ENCODE results near the gene EBPL. TPM values are rescaled to one million over a fixed set of nuclear protein-coding genes. Genes with fewer than 3 reads are reported as not detected.

Gene EBPL
- total RNA-seq, 2 experiments from 2014 or later, result 39.5 to 43.5 TPM

DNA sequence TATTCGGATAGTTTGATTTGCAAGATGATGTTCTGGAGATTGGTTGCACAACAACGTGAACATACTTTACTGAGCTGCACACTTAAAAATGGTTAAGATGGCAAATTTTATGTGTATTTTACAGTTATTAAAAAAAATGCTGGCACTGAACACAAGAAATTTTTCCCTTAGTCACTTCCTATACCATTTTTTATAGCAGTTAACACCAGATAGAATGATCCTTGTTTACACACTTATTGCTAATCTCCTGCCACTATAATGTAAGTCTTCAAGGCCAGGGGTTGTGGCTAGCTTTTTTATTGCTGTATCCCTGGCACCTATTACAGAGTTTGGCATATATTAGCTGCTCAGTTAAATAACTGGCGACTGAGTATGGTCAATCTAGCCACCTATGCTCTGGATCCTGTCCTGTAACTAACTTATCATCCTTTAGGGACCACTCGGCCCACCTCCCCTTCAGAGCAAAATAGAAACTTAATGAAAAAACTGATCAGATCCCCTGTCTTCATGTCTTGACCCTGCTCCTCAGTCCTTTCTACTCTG is 2.0 kb upstream of the EBPL start:
- no peak for ATAC-seq
- CTCF ChIA-PET, result no interaction called here
- DNase-seq, result no peak
- Mint-ChIP-seq H3K9me3 (ENCODE audit: low read depth) (no peaks in the 10 kb centered on the region), H3K27me3 (no peaks in the 10 kb centered on the region), H3K27ac (no peak overlapping the region), H3K4me3 (no peak overlapping the region), H3K36me3 (peaks cover 6% of the 10 kb centered on the region), H3K4me1 (peaks cover 19% of the 10 kb centered on the region)

DNA sequence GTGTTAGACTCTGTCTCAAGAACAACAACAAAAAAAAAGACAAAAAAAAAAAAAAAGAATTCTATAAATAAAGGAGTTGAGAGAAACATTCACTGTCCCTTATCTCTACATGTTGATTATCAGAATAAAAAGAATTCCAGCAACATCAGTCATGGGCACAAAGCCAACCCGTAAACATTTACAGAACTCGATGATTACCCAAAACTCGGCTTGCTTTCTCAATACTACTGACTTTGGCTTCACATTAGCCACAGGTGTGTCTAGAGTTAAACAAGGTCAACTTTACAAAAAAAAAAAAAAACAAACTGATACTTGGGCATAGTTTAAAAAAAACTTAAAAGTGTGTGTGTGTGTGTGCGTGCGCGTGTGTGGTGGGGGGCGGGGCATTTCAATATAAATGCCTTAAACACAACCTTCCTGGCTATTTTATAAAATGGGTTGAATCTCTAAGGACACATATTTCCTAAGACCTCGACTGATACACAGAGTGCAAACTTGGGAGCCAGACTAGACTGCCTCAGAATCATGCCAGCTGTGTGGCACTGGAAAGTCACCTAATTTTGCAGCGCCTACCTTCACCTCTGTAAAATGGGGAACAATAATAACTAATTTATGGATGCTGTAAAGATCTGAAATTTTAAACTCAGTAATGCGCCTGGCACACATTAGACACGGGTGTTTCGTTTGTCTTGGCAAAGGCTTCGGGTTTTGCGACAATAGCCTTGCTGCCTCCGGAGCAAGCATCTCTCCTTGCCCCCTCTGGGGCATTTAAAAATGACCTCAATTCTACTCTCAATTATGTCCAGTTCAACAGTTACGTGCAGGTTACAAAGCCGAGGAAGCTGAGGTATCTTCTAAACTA is 922 bp downstream of the EBPL start:
- CTCF ChIA-PET, result interaction anchor here (0.6 to 1.9 kb wide), 5 partner anchors 15 to 412 kb away, joined by 3 to 5 read pairs (median 5); partner anchors contain the start of gene SPRYD7
- Mint-ChIP-seq H3K9me3 (ENCODE audit: low read depth) (no peaks in the 10 kb centered on the region), H3K36me3 (peaks cover 16% of the 10 kb centered on the region), H3K4me1 (peaks cover 29% of the 10 kb centered on the region), H3K27ac (peak overlapping the region; percentile 81), H3K27me3 (no peaks in the 10 kb centered on the region), H3K4me3 (peak overlapping the region; percentile 89)
- no peak for DNase-seq
- ATAC-seq, result peak; percentile 3

DNA sequence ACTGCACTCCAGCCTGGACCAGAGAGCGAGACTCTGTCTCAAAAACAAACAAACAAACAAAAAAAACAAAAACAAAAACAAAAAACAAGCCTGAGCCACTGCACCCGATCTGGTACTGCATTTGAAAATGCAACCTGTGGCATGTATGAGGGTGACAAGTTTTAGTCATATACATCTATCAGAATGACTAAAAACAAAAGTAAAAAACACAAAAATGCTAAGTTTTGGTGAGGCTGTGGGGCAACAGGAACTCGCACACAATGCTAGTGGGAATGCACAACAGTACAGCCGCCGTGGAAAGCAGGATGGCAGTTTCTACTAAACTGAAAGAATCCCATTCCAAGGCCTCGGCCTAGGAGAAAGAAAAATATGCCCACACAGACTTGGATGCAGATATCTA is 7.8 kb downstream of the EBPL start:
- H3K4me3 Mint-ChIP-seq, result peak overlapping the region; percentile 14
- peak; percentile 84 for ATAC-seq
- peak; percentile 51 for DNase-seq
- peaks cover 16% of the 10 kb centered on the region for H3K36me3 Mint-ChIP-seq
- CTCF ChIA-PET, result no interaction called here
- H3K27ac Mint-ChIP-seq, result peak overlapping the region; percentile 11
- peaks cover 33% of the 10 kb centered on the region for H3K4me1 Mint-ChIP-seq
- H3K9me3 Mint-ChIP-seq (ENCODE audit: low read depth), result no peaks in the 10 kb centered on the region
- H3K27me3 Mint-ChIP-seq, result no peaks in the 10 kb centered on the region

DNA sequence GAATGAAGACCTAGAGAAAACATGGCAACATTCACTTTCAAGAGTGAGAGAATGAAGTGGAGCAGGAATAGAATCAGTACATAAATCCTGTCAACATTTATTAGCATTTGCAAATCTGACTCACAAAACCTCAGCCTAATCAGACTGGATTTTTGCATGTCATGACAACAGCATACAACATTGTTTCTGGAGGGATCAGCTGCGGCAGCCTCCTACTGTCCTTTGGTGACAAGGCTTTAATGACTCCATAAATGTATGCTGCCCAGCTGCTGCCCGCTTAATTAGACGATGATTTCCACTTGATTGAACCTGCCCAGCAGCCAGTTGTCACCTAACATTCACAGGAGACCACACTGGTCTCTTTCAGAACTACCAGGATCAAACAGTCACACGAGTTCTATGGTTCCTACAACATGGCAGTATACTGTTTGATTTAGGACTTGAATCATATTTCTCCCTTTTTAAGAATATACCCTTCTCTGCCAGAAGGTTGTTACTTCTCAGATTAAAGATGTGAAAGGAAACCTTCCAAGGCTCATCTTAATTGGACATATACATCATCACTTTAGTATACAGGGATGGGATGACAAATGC is 9.3 kb downstream of the EBPL start:
- Mint-ChIP-seq H3K4me1 (peaks cover 27% of the 10 kb centered on the region), H3K36me3 (peaks cover 20% of the 10 kb centered on the region), H3K27ac (no peak overlapping the region), H3K9me3 (ENCODE audit: low read depth) (no peaks in the 10 kb centered on the region), H3K27me3 (no peaks in the 10 kb centered on the region), H3K4me3 (no peak overlapping the region)
- no peak for ATAC-seq
- no peak for DNase-seq
- CTCF ChIA-PET, result no interaction called here

DNA sequence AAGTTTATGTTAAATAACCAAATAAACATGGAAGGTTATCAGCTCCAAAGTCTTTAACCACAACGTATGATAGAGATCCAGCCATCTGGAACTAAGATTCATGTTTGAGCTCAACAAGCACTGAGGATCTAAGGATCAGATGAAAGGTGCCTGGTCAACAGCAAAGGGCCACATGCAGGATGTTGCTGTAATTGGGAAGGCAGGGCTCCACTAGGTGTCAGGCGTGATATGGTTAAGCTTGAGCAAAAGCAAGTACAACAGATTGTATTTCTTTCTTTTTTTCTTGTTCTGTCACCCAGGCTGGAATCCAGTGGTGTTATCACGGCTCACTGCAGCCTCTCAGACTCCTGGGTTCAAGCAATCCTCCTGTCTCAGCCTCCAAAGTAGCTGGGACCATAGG is 12.0 kb downstream of the EBPL start:
- Mint-ChIP-seq H3K9me3 (ENCODE audit: low read depth) (no peaks in the 10 kb centered on the region), H3K4me3 (no peak overlapping the region), H3K27me3 (no peaks in the 10 kb centered on the region), H3K36me3 (peaks cover 31% of the 10 kb centered on the region), H3K4me1 (peaks cover 24% of the 10 kb centered on the region), H3K27ac (no peak overlapping the region)
- CTCF ChIA-PET, result interaction anchor here (1.0 kb wide), 1 partner anchor 114 kb away, joined by 6 read pairs; no protein-coding TSS in a partner anchor
- no peak for ATAC-seq
- no peak for DNase-seq

DNA sequence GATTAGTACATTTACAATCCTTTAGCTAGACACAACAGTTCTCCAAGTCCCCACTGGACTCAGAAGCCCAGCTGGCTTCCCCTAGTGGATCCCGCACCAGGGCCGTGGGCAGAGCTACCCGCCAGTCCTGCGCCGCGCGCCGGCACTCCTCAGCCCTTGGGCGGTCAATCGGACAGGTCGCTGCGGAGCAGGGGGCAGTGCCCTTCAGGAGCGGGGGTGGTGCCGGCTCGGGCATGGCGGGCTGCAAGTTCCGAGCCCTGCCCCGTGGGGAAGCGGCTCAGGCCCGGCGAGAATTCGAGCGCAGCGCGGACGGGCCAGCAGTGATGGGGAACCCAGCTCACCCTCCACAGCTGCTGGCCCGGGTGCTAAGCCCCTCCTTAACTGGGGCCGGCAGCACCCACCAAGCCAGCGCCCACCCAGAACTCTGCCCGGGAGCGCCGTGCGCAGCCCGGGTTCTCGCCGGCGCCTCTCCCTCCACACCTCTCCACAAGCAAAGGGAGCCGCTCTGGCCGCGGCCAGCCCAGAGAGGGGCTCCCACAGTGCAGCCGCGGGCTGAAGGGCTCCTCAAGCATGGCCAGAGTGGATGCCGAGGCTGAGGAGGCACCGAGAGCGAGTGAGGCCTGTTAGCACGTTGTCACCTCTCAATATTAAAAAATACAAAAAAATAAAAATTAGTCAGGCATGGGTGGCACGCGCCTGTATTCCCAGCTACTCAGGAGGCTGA is 12.9 kb downstream of the EBPL start:
- ATAC-seq (no peak), DNase-seq (no peak)
- H3K36me3 Mint-ChIP-seq, result peaks cover 31% of the 10 kb centered on the region
- no peaks in the 10 kb centered on the region for H3K27me3 Mint-ChIP-seq
- H3K9me3 Mint-ChIP-seq (ENCODE audit: low read depth), result no peaks in the 10 kb centered on the region
- no peak overlapping the region for H3K27ac Mint-ChIP-seq
- H3K4me3 Mint-ChIP-seq, result no peak overlapping the region
- H3K4me1 Mint-ChIP-seq, result peaks cover 17% of the 10 kb centered on the region
- CTCF ChIA-PET, result interaction anchor here (0.5 kb wide), 1 partner anchor 76 kb away, joined by 3 read pairs; no protein-coding TSS in a partner anchor

DNA sequence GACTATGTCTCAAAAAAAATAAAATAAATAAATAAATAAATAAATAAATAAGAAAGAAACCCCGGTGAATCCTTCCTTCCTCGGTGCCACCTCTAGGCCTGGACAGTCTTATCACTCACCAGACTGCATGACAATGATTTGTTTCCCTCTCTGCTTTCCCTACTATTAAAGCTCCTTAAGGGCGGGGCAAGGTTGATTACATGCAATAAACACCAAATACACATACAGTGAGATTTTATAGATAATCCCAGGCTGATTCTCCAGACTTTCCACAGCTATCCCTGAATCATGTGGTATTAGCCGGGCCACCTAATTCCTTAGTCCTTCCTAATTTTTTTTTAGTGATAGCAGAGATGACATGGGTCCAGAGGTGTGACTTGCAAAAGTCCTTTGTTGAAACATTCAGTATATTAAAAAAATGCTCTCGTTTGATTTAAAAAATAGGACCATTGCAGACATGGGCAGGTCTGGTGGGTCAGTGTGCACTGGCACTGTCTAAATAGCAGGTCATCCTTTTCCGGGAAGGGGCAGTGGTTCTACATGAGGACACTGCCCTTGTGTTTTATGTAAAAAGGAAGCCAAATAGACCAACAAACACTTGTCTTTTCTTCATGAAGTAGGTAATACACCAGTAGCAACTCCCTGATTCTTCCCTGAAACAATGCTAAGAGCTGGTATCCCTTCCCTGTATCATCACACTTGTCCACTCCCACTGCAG is 14.5 kb downstream of the EBPL start:
- Mint-ChIP-seq H3K4me1 (peaks cover 8% of the 10 kb centered on the region), H3K36me3 (peaks cover 34% of the 10 kb centered on the region), H3K4me3 (no peak overlapping the region), H3K27ac (no peak overlapping the region), H3K9me3 (ENCODE audit: low read depth) (no peaks in the 10 kb centered on the region), H3K27me3 (no peaks in the 10 kb centered on the region)
- CTCF ChIA-PET, result no interaction called here
- ATAC-seq, result no peak
- DNase-seq, result no peak

DNA sequence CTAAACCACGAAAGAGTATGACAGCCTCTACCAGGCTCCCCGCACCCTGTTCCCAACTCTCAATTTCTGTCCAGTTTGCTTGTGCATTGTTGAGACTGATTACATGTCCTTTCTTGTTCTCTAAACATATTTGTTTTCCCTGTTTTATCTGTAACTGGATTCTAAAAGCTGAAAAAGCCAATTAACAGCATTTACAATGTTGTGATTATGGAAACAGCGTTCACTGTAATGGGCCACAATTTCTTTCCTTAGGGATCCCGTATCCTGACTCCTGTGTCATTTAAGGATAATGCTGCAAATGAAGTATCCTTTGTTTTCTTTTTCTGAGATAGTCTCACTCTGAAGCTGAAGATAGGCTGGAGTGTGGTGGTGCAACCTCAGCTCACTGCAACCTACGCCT is 20.5 kb downstream of the EBPL start:
- Mint-ChIP-seq H3K9me3 (ENCODE audit: low read depth) (no peaks in the 10 kb centered on the region), H3K4me3 (no peak overlapping the region), H3K4me1 (peaks cover 6% of the 10 kb centered on the region), H3K27me3 (no peaks in the 10 kb centered on the region), H3K27ac (no peak overlapping the region), H3K36me3 (peaks cover 30% of the 10 kb centered on the region)
- no peak for DNase-seq
- no peak for ATAC-seq
- CTCF ChIA-PET, result no interaction called here

DNA sequence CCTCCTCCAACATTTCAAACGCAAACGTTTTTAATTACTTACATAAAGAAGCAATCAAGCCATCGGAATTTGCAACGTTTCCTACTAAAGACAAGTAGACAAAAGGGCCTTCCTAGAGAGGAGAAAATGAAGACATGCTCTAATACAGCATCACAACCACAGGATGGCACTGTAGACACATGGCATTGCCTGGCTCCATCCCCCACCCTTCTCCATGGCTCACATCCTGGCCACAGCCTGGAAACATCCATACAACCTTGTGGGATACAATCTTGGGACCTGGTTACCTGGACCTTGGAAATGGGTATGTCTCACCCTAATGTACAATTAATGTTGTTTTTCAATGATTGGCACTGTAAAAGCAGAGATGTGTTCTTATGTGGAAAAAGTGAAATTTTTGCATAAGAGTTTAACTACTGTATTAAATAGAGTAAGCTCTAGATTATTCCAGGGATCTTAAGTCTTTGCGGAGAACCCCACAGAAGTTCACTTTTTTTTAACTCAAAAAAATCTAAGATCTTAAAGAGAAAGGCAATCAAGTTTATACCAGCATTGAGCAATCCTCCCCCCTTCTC is 21.5 kb downstream of the EBPL start:
- DNase-seq (peak; percentile 44), ATAC-seq (peak; percentile 42)
- Mint-ChIP-seq H3K27me3 (no peaks in the 10 kb centered on the region), H3K9me3 (ENCODE audit: low read depth) (no peaks in the 10 kb centered on the region), H3K27ac (no peak overlapping the region), H3K4me1 (peaks cover 4% of the 10 kb centered on the region), H3K4me3 (no peak overlapping the region), H3K36me3 (peaks cover 25% of the 10 kb centered on the region)
- CTCF ChIA-PET, result no interaction called here

DNA sequence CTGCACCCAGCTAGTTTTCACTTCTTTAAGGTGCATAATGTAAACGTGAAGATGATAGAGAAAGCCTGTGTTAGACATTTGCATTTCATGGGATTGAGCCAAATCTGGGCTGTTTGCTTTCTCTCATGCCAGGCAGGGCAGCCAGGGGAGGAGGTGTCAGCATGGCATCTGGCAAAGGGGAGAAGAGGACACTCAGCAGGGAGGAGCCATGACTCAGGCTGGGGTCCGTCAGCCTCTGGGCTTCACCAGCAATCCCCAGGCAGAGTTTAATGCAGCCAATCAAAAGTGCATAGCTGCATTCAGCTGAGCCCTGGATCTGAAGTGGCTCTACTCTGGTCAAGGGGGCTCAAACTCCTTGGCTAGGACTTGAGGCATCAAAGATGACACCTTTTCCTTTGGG is 23.5 kb downstream of the EBPL start:
- no peaks in the 10 kb centered on the region for H3K9me3 Mint-ChIP-seq (ENCODE audit: low read depth)
- no peak overlapping the region for H3K4me3 Mint-ChIP-seq
- H3K27ac Mint-ChIP-seq, result no peak overlapping the region
- peaks cover 3% of the 10 kb centered on the region for H3K4me1 Mint-ChIP-seq
- ATAC-seq (no peak), DNase-seq (no peak)
- CTCF ChIA-PET, result no interaction called here
- peaks cover 26% of the 10 kb centered on the region for H3K36me3 Mint-ChIP-seq
- no peaks in the 10 kb centered on the region for H3K27me3 Mint-ChIP-seq

DNA sequence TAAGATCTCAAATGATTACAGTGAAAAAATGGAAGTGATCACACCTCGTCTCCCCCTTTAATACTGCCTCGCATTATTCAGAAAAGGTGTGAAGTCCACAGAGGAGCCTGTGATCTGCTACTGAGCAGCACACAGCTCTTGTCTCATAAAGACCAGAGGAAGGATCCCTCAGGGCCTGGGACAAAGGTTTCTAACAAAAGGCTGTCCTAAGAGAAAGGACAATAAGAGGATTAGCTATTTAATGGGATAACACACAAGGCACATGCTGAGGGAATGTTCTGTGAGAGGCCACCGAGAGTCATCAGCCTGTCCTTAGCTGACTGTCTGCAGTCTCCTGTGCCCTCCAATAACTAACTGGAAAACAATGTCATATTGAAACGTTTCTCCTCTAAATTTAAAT is 26.7 kb downstream of the EBPL start:
- ATAC-seq, result no peak
- Mint-ChIP-seq H3K27me3 (no peaks in the 10 kb centered on the region), H3K9me3 (ENCODE audit: low read depth) (no peaks in the 10 kb centered on the region), H3K4me1 (no peaks in the 10 kb centered on the region), H3K4me3 (no peak overlapping the region), H3K27ac (no peak overlapping the region), H3K36me3 (peaks cover 32% of the 10 kb centered on the region)
- CTCF ChIA-PET, result no interaction called here
- no peak for DNase-seq

DNA sequence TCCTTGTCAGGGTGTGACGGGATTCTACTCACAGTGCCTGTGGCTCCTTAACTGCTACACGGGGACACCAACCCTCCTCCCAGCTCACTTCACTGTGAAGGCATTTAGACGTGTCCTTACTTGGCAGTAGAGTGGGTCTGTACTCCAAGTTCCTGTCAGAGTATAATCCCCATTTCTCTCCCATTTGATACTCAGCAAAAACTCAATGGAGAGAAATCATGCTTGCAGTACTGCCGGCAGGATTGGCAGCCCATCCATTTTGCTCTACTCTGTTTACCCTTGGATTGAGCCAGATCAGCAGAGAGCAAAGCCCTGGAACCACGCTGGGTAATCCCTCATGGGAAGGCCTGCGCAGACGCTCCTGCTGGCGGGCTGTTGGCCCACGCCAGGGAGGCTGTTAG is 34.0 kb downstream of the EBPL start:
- H3K27ac Mint-ChIP-seq, result no peak overlapping the region

DNA sequence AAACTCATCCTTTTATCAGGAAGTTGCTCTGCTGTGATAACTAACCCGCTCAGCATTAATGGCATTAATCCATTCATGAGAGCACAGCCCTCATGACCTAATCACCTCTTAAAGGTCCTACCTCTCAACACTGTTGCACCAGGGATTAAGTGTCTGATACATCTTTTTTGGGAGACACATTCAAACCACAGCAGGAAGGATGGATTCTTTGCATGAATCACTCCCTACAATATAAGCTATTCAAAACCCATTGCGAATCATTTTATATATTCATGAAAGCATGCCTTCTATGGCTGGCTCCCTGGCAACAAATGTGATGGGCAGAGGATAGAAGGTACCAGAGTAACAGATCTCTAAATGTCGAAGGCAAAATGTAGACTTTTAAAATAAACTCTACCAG is 35.4 kb downstream of the EBPL start:
- no peaks in the 10 kb centered on the region for H3K27me3 Mint-ChIP-seq
- no peak overlapping the region for H3K4me3 Mint-ChIP-seq
- H3K36me3 Mint-ChIP-seq, result peaks cover 2% of the 10 kb centered on the region
- H3K4me1 Mint-ChIP-seq, result peaks cover 1% of the 10 kb centered on the region
- CTCF ChIA-PET, result no interaction called here
- ATAC-seq (no peak), DNase-seq (no peak)
- H3K9me3 Mint-ChIP-seq (ENCODE audit: low read depth), result no peaks in the 10 kb centered on the region
- no peak overlapping the region for H3K27ac Mint-ChIP-seq

More for the DNA sequence above, 34.0 kb downstream of the EBPL start:
- Mint-ChIP-seq H3K9me3 (ENCODE audit: low read depth) (no peaks in the 10 kb centered on the region), H3K27me3 (no peaks in the 10 kb centered on the region), H3K36me3 (peaks cover 7% of the 10 kb centered on the region), H3K4me1 (peaks cover 1% of the 10 kb centered on the region), H3K4me3 (no peak overlapping the region)
- ATAC-seq (no peak), DNase-seq (no peak)
- CTCF ChIA-PET, result no interaction called here
